ENCODE measurements around the gene NSRP1.

DNA sequence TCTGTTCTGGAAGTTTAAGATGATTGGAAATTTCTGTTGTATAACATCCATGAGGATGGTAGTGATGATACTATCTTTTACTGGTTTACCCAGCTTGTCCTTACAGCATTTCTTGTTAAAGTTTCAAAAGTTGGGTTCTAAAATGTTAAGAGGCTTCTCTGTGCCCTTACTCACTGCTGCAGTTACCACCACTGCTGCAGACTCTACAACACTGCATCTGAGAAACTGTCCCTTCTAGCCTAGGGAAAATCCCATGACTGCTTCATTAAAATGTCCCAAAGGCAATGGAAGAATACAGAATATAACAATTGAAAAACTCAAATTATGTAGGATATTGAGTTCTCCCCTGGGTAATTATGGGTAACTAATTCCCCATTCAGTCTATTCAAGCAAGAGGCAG is 3.8 kb upstream of the NSRP1 start:
- TF ChIP-seq, protein P1, sequence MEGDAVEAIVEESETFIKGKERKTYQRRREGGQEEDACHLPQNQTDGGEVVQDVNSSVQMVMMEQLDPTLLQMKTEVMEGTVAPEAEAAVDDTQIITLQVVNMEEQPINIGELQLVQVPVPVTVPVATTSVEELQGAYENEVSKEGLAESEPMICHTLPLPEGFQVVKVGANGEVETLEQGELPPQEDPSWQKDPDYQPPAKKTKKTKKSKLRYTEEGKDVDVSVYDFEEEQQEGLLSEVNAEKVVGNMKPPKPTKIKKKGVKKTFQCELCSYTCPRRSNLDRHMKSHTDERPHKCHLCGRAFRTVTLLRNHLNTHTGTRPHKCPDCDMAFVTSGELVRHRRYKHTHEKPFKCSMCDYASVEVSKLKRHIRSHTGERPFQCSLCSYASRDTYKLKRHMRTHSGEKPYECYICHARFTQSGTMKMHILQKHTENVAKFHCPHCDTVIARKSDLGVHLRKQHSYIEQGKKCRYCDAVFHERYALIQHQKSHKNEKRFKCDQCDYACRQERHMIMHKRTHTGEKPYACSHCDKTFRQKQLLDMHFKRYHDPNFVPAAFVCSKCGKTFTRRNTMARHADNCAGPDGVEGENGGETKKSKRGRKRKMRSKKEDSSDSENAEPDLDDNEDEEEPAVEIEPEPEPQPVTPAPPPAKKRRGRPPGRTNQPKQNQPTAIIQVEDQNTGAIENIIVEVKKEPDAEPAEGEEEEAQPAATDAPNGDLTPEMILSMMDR (IDR thresholded peaks at IDR 0.05; ENCODE audit: low read depth, low read length, poor library complexity, severe bottlenecking) = no peak
- no peak for TF ChIP-seq EZH2phosphoT487 (IDR thresholded peaks at IDR 0.05; ENCODE audit: borderline replicate concordance, low read length)

Data from DOHH2 (cell line).